GM23338 (cell line): ENCODE results near the gene ATP2A3.

Experiments
- EZH2 ChIP-seq: fragments of 200-600 bp; sonication (generic); IDR thresholded peaks from one replicate; pipeline ENCODE4 v1.8.0; 2017; ENCODE audit warnings: antibody characterized with exemption, mild to moderate bottlenecking, low read depth; ENCODE audit not compliant: unreplicated experiment
- POLR2AphosphoS5 ChIP-seq: IDR thresholded peaks from 2 replicates; pipeline ENCODE4 v1.6.1; 2016; ENCODE audit warnings: antibody characterized with exemption, low read depth

GRCh38 chr17:3951003-3951402, 13.2 kb downstream of the ATP2A3 start:
- TF ChIP-seq EZH2 (no peak), POLR2AphosphoS5 (no peak)
